ENCODE data around the gene FOLR2. TPM values are rescaled to one million over a fixed set of nuclear protein-coding genes. Genes with fewer than 3 reads are reported as not detected.

Gene FOLR2
- total RNA-seq, 1 donor from 2014 or later = 29.9 TPM

- no peak for DNase-seq (ENCODE audit: low spot score)
These were observed 51.5 kb downstream of the FOLR2 start for GRCh38 chr11:72267956-72268617.

Other genes with a start within 250 kb of the FOLR2 start
- 6.0 TPM for gene IL18BP, start 217.9 kb upstream of the FOLR2 start, total RNA-seq (ENCODE audit: insufficient read depth, low replicate concordance)
- 145 TPM for gene NUMA1, start 136.3 kb upstream of the FOLR2 start, total RNA-seq (ENCODE audit: insufficient read depth, low replicate concordance)
- gene LRRC51, start 135.9 kb upstream of the FOLR2 start, total RNA-seq (ENCODE audit: insufficient read depth, low replicate concordance) = 1.4 TPM
- gene LAMTOR1, start 113.5 kb upstream of the FOLR2 start, total RNA-seq (ENCODE audit: insufficient read depth, low replicate concordance) = 57.1 TPM
- gene TOMT, start 110.9 kb upstream of the FOLR2 start, total RNA-seq (ENCODE audit: insufficient read depth, low replicate concordance) = not detected
- 2.2 TPM for gene ANAPC15, start 104.1 kb upstream of the FOLR2 start, total RNA-seq (ENCODE audit: insufficient read depth, low replicate concordance)
- gene FOLR3, start 81.1 kb upstream of the FOLR2 start, total RNA-seq (ENCODE audit: insufficient read depth, low replicate concordance) = not detected
- 5.1 TPM for gene FOLR1, start 24.7 kb upstream of the FOLR2 start, total RNA-seq (ENCODE audit: insufficient read depth, low replicate concordance)
- gene INPPL1, start 8.0 kb downstream of the FOLR2 start, total RNA-seq (ENCODE audit: insufficient read depth, low replicate concordance) = 34.4 TPM
- 1.2 TPM for gene PHOX2A, start 27.4 kb downstream of the FOLR2 start, total RNA-seq (ENCODE audit: insufficient read depth, low replicate concordance)
- gene CLPB, start 217.7 kb downstream of the FOLR2 start, total RNA-seq (ENCODE audit: insufficient read depth, low replicate concordance) = 31.8 TPM

Data from umbilical cord (tissue), 2 donors.